CD8-positive, alpha-beta memory T cell (primary cell): ENCODE data around the gene EXOC4. TPM values are rescaled to one million over a fixed set of nuclear protein-coding genes. Genes with fewer than 3 reads are reported as not detected.

Experiments used
- CTCF ChIA-PET: fragments of 350-600 bp; sonication (Branson Sonifier 250); formaldehyde crosslinking; loops from one replicate; lab custom pipeline; 2021; ENCODE audit warnings: antibody characterized with exemption; lab: Charles Lee
- POLR2A ChIA-PET: fragments of 350-600 bp; sonication (Branson Sonifier 250); formaldehyde crosslinking; loops from one replicate; lab custom pipeline; 2021; ENCODE audit warnings: antibody characterized with exemption; lab: Charles Lee
- DNase-seq, 5 donors: peaks; one replicate each; pipeline versions ENCODE4 v3.0.0 to v3.0.0-alpha.2; 2020 to 2022; ENCODE audit warnings: mixed read lengths in 1 of 5
- H3K27ac ChIP-seq: one replicate; pipeline ENCODE4 v1.7.0; 2013; ENCODE audit warnings: low read depth, mild to moderate bottlenecking, low read length, moderate library complexity
- H3K27me3 ChIP-seq: 2 replicates; pipeline ENCODE4 v1.7.0; 2013; ENCODE audit warnings: low read length, mild to moderate bottlenecking; ENCODE audit not compliant: insufficient read depth, poor library complexity, severe bottlenecking
- H3K36me3 ChIP-seq: 2 replicates; pipeline ENCODE4 v1.7.0; 2013; ENCODE audit warnings: mild to moderate bottlenecking, low read length, moderate library complexity; ENCODE audit not compliant: insufficient read depth
- H3K4me1 ChIP-seq: 2 replicates; pipeline ENCODE4 v1.7.0; 2013; ENCODE audit warnings: mild to moderate bottlenecking, low read length, moderate library complexity; ENCODE audit not compliant: insufficient read depth
- H3K4me3 ChIP-seq: 2 replicates; pipeline ENCODE4 v1.7.0; 2013; ENCODE audit warnings: mild to moderate bottlenecking, low read length
- H3K9me3 ChIP-seq: 2 replicates; pipeline ENCODE4 v1.7.0; 2013; ENCODE audit warnings: mild to moderate bottlenecking, low read length
- H3K27ac Mint-ChIP-seq, 8 donors: one replicate each; pipeline ENCODE4 v1.8.0; 2020 to 2021; ENCODE audit warnings: mixed read lengths in 8 of 8, mild to moderate bottlenecking in 6 of 8, inconsistent platforms in 3 of 8, moderate library complexity in 3 of 8
- H3K27me3 Mint-ChIP-seq, 2 donors: one replicate each; pipeline ENCODE4 v1.8.0; 2020 to 2021; ENCODE audit warnings: mixed read lengths in 2 of 2, mild to moderate bottlenecking in 1 of 2, moderate library complexity in 1 of 2
- H3K36me3 Mint-ChIP-seq, 3 donors: one replicate each; pipeline ENCODE4 v1.8.0; 2020 to 2021; ENCODE audit warnings: mixed read lengths in 3 of 3, inconsistent platforms in 1 of 3, mild to moderate bottlenecking in 1 of 3
- H3K4me1 Mint-ChIP-seq, 3 donors: one replicate each; pipeline ENCODE4 v1.8.0; 2020 to 2021; ENCODE audit warnings: mixed read lengths in 3 of 3, inconsistent platforms in 1 of 3, mild to moderate bottlenecking in 1 of 3
- H3K4me3 Mint-ChIP-seq, 7 donors: one replicate each; pipeline ENCODE4 v1.8.0; 2020 to 2021; ENCODE audit warnings: mixed read lengths in 7 of 7, mild to moderate bottlenecking in 6 of 7, moderate library complexity in 4 of 7, inconsistent platforms in 2 of 7
- H3K9me3 Mint-ChIP-seq, 5 donors: one replicate each; pipeline ENCODE4 v1.8.0; 2020 to 2022; ENCODE audit warnings: mixed read lengths in 5 of 5, mild to moderate bottlenecking in 3 of 5, moderate library complexity in 2 of 5, inconsistent platforms in 1 of 5
- polyA plus RNA-seq: library from polyadenylated mRNA; unstranded; fragments of 300-500 nt; fragmentation: Illumina TruSeq; gene quantifications from one replicate; pipeline ENCODE4 v1.2.3, GENCODE V29; 2021
- total RNA-seq, 2 experiments: library from RNA; stranded (reverse); gene quantifications; one replicate each; pipeline ENCODE4 v1.2.3, GENCODE V29; 2021

The EXOC4 gene
- total and polyA plus RNA-seq, 3 experiments from 2014 or later, result 34.5 to 53.2 (median 50.3) TPM

GRCh38 chr7:134083766-134084487, 831.0 kb downstream of the EXOC4 start:
- Histone ChIP-seq H3K9me3 (no peaks in the 10 kb centered on the region), H3K4me3 (no peak overlapping the region), H3K27me3 (no peaks in the 10 kb centered on the region), H3K4me1 (peaks cover 4% of the 10 kb centered on the region), H3K27ac (peak overlapping the region; percentile 58), H3K36me3 (no peaks in the 10 kb centered on the region)
- Mint-ChIP-seq H3K27me3 (no peaks in the 10 kb centered on the region), H3K27ac (no peak overlapping the region), H3K4me3 (no peak overlapping the region), H3K4me1 (no peaks in the 10 kb centered on the region), H3K9me3 (peaks cover 8 to 16% (median 14%) of the 10 kb centered on the region in 5 donors), H3K36me3 (peaks cover 0 to 9% (median 4%) of the 10 kb centered on the region in 3 donors)
- DNase-seq, result no peak
- CTCF ChIA-PET, result no interaction called here
- POLR2A ChIA-PET, result no interaction called here

GRCh38 chr7:134084488-134085144, 831.7 kb downstream of the EXOC4 start:
- Histone ChIP-seq H3K27me3 (no peaks in the 10 kb centered on the region), H3K4me1 (peaks cover 4% of the 10 kb centered on the region), H3K27ac (peak overlapping the region; percentile 58), H3K4me3 (no peak overlapping the region), H3K9me3 (no peaks in the 10 kb centered on the region), H3K36me3 (no peaks in the 10 kb centered on the region)
- H3K27me3 Mint-ChIP-seq, result no peaks in the 10 kb centered on the region
- no peak overlapping the region for H3K27ac Mint-ChIP-seq
- POLR2A ChIA-PET, result no interaction called here
- H3K9me3 Mint-ChIP-seq, result peaks cover 11 to 23% (median 19%) of the 10 kb centered on the region in 5 donors
- DNase-seq, result no peak
- peaks cover 0 to 13% (median 4%) of the 10 kb centered on the region in 3 donors for H3K36me3 Mint-ChIP-seq
- no peak overlapping the region for H3K4me3 Mint-ChIP-seq
- H3K4me1 Mint-ChIP-seq, result no peaks in the 10 kb centered on the region
- CTCF ChIA-PET, result no interaction called here

- H3K9me3 ChIP-seq, result no peaks in the 10 kb centered on the region
- H3K27ac ChIP-seq, result no peak overlapping the region
- Mint-ChIP-seq H3K4me1 (no peaks in the 10 kb centered on the region), H3K36me3 (peaks cover 0 to 18% (median 3%) of the 10 kb centered on the region in 3 donors), H3K27ac (no peak overlapping the region), H3K27me3 (no peaks in the 10 kb centered on the region), H3K9me3 (peaks cover 13 to 30% (median 25%) of the 10 kb centered on the region in 5 donors), H3K4me3 (no peak overlapping the region)
- DNase-seq, result no peak
- H3K27me3 ChIP-seq, result no peaks in the 10 kb centered on the region
- no peaks in the 10 kb centered on the region for H3K36me3 ChIP-seq
- no peak overlapping the region for H3K4me3 ChIP-seq
- ChIA-PET POLR2A (no interaction called here), CTCF (no interaction called here)
- H3K4me1 ChIP-seq, result peaks cover 4% of the 10 kb centered on the region
Observed at GRCh38 chr7:134085311-134085710, 832.4 kb downstream of the EXOC4 start.

GRCh38 chr7:134086998-134087735, 834.3 kb downstream of the EXOC4 start:
- Mint-ChIP-seq H3K4me3 (no peak overlapping the region), H3K36me3 (peaks cover 0 to 23% (median 2%) of the 10 kb centered on the region in 3 donors), H3K9me3 (peaks cover 13 to 37% (median 32%) of the 10 kb centered on the region in 5 donors), H3K4me1 (no peaks in the 10 kb centered on the region), H3K27me3 (no peaks in the 10 kb centered on the region), H3K27ac (no peak overlapping the region)
- no peaks in the 10 kb centered on the region for H3K27me3 ChIP-seq
- H3K4me1 ChIP-seq, result peaks cover 4% of the 10 kb centered on the region
- H3K36me3 ChIP-seq, result no peaks in the 10 kb centered on the region
- H3K9me3 ChIP-seq, result no peaks in the 10 kb centered on the region
- CTCF ChIA-PET, result no interaction called here
- DNase-seq, result no peak
- H3K27ac ChIP-seq, result no peak overlapping the region
- POLR2A ChIA-PET, result no interaction called here
- no peak overlapping the region for H3K4me3 ChIP-seq

- POLR2A ChIA-PET, result no interaction called here
- CTCF ChIA-PET, result no interaction called here
- no peaks in the 10 kb centered on the region for H3K9me3 ChIP-seq
Observed at GRCh38 chr7:134088199-134088598, 835.3 kb downstream of the EXOC4 start.

GRCh38 chr7:134089446-134089845, 836.6 kb downstream of the EXOC4 start:
- DNase-seq, result no peak
- Histone ChIP-seq H3K36me3 (no peaks in the 10 kb centered on the region), H3K4me3 (no peak overlapping the region), H3K27me3 (no peaks in the 10 kb centered on the region), H3K27ac (no peak overlapping the region), H3K9me3 (no peaks in the 10 kb centered on the region), H3K4me1 (no peaks in the 10 kb centered on the region)
- ChIA-PET CTCF (no interaction called here), POLR2A (no interaction called here)
- H3K27me3 Mint-ChIP-seq, result peaks cover 0 to 3% of the 10 kb centered on the region in 2 donors
- H3K4me1 Mint-ChIP-seq, result no peaks in the 10 kb centered on the region
- no peak overlapping the region for H3K27ac Mint-ChIP-seq
- H3K9me3 Mint-ChIP-seq, result peaks cover 35 to 54% (median 44%) of the 10 kb centered on the region in 5 donors
- no peak overlapping the region for H3K4me3 Mint-ChIP-seq
- peaks cover 0 to 31% (median 0%) of the 10 kb centered on the region in 3 donors for H3K36me3 Mint-ChIP-seq

More at GRCh38 chr7:134088199-134088598, 835.3 kb downstream of the EXOC4 start:
- Mint-ChIP-seq H3K9me3 (peaks cover 22 to 42% (median 37%) of the 10 kb centered on the region in 5 donors), H3K36me3 (peaks cover 0 to 23% (median 0%) of the 10 kb centered on the region in 3 donors), H3K4me3 (no peak overlapping the region), H3K27ac (no peak overlapping the region), H3K4me1 (no peaks in the 10 kb centered on the region), H3K27me3 (no peaks in the 10 kb centered on the region)
- H3K4me3 ChIP-seq, result no peak overlapping the region
- H3K4me1 ChIP-seq, result peaks cover 3% of the 10 kb centered on the region
- H3K27ac ChIP-seq, result no peak overlapping the region
- H3K36me3 ChIP-seq, result no peaks in the 10 kb centered on the region
- H3K27me3 ChIP-seq, result no peaks in the 10 kb centered on the region
- no peak for DNase-seq

GRCh38 chr7:134098072-134098471, 845.2 kb downstream of the EXOC4 start:
- Histone ChIP-seq H3K4me1 (no peaks in the 10 kb centered on the region), H3K27me3 (no peaks in the 10 kb centered on the region), H3K9me3 (no peaks in the 10 kb centered on the region), H3K36me3 (no peaks in the 10 kb centered on the region), H3K27ac (no peak overlapping the region), H3K4me3 (no peak overlapping the region)
- DNase-seq, result no peak
- ChIA-PET POLR2A (no interaction called here), CTCF (interaction anchor here (1.4 kb wide), 1 partner anchor 43 kb away, joined by 3 read pairs; no protein-coding TSS in a partner anchor)
- H3K4me3 Mint-ChIP-seq, result no peak overlapping the region
- peaks cover 22 to 48% (median 34%) of the 10 kb centered on the region in 5 donors for H3K9me3 Mint-ChIP-seq
- H3K4me1 Mint-ChIP-seq, result no peaks in the 10 kb centered on the region
- no peak overlapping the region for H3K27ac Mint-ChIP-seq
- H3K36me3 Mint-ChIP-seq, result peaks cover 0 to 23% (median 0%) of the 10 kb centered on the region in 3 donors
- peaks cover 0 to 3% of the 10 kb centered on the region in 2 donors for H3K27me3 Mint-ChIP-seq
